SH-SY5Y (cell line): ENCODE results near the gene FUBP1.

Experiments
- GATA2 ChIP-seq: IDR thresholded peaks from 2 replicates; pipeline ENCODE4 v1.6.1; 2011; ENCODE audit warnings: mild to moderate bottlenecking, low read depth, low read length
- GATA3 ChIP-seq: IDR thresholded peaks from 2 replicates; pipeline ENCODE4 v1.6.1; 2011; ENCODE audit warnings: low read depth, mild to moderate bottlenecking, low read length, moderate library complexity

- TF ChIP-seq GATA2 (no peak), GATA3 (no peak)
These were observed 11.8 kb upstream of the FUBP1 start for GRCh38 chr1:77990629-77991204.
